ENCODE results near the gene CDIPT.

DNA sequence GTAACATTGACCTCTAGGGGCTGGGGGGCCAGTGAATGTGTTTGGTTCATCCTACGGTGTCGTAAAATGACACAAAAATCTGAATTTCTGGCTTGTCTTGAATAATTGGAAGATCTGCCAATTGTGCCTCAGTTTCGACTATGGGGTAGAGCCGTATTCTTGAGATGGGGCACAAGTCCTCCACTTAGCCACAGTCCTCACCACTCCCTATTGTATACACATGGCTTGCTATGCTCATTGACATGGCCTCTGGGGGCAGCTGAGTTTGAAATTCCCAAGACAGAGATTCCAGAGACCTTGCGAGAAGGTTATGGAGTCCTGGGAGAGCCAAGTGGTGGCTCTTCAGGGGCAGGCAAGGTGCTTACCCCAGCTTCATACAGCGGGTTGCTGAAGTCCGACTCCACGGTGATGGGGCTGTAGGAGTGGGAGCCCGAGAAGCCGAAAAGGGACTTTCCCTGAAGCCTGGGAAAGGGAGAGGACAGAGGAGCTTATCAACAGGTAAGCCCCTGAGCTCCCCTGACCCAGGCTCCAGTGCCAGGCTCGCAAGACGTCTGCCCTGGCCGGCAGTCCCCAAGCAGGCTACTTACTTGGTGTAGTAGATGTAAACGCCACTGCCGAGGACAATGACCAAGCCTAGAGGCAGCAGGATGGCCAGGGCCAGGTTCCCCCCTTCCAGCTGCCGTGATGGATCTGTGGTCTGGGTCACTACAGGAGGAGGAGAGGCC, 9.0 kb upstream of the CDIPT start:
- TF ChIP-seq, protein P1, sequence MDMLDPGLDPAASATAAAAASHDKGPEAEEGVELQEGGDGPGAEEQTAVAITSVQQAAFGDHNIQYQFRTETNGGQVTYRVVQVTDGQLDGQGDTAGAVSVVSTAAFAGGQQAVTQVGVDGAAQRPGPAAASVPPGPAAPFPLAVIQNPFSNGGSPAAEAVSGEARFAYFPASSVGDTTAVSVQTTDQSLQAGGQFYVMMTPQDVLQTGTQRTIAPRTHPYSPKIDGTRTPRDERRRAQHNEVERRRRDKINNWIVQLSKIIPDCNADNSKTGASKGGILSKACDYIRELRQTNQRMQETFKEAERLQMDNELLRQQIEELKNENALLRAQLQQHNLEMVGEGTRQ (IDR thresholded peaks at IDR 0.05; ENCODE audit: low read depth, low read length): no peak
- TF ChIP-seq, protein P2, sequence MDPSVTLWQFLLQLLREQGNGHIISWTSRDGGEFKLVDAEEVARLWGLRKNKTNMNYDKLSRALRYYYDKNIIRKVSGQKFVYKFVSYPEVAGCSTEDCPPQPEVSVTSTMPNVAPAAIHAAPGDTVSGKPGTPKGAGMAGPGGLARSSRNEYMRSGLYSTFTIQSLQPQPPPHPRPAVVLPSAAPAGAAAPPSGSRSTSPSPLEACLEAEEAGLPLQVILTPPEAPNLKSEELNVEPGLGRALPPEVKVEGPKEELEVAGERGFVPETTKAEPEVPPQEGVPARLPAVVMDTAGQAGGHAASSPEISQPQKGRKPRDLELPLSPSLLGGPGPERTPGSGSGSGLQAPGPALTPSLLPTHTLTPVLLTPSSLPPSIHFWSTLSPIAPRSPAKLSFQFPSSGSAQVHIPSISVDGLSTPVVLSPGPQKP (IDR thresholded peaks at IDR 0.05; ENCODE audit: borderline replicate concordance, low read depth, low read length): no peak
- TF ChIP-seq, protein P3, sequence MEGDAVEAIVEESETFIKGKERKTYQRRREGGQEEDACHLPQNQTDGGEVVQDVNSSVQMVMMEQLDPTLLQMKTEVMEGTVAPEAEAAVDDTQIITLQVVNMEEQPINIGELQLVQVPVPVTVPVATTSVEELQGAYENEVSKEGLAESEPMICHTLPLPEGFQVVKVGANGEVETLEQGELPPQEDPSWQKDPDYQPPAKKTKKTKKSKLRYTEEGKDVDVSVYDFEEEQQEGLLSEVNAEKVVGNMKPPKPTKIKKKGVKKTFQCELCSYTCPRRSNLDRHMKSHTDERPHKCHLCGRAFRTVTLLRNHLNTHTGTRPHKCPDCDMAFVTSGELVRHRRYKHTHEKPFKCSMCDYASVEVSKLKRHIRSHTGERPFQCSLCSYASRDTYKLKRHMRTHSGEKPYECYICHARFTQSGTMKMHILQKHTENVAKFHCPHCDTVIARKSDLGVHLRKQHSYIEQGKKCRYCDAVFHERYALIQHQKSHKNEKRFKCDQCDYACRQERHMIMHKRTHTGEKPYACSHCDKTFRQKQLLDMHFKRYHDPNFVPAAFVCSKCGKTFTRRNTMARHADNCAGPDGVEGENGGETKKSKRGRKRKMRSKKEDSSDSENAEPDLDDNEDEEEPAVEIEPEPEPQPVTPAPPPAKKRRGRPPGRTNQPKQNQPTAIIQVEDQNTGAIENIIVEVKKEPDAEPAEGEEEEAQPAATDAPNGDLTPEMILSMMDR (conservative IDR thresholded peaks at IDR 0.05; ENCODE audit: low read depth, low read length): no peak
- no peak for TF ChIP-seq RCOR1 (IDR thresholded peaks at IDR 0.05; ENCODE audit: insufficient replicate concordance, low read length)
- no peak for TF ChIP-seq POLR2A (IDR thresholded peaks at IDR 0.05; ENCODE audit: low read depth, low read length)
- no peak for TF ChIP-seq MXI1 (IDR thresholded peaks at IDR 0.05; ENCODE audit: borderline replicate concordance, low read depth, low read length)
- no peak for TF ChIP-seq CEBPB (IDR thresholded peaks at IDR 0.05; ENCODE audit: low read depth, low read length)
- TF ChIP-seq RAD21 (IDR thresholded peaks at IDR 0.05; ENCODE audit: low read length): no peak
- no peak for TF ChIP-seq MAZ (IDR thresholded peaks at IDR 0.05; ENCODE audit: borderline replicate concordance, low read depth, low read length)
- no peak for TF ChIP-seq FOS (IDR thresholded peaks at IDR 0.05; ENCODE audit: low read depth, low read length)
- TF ChIP-seq RFX5 (IDR thresholded peaks at IDR 0.05; ENCODE audit: low read depth, low read length): no peak
- TF ChIP-seq SMC3 (IDR thresholded peaks at IDR 0.05; ENCODE audit: low read depth, low read length): no peak
- no peak for TF ChIP-seq CHD1 (IDR thresholded peaks at IDR 0.05; ENCODE audit: low read depth, low read length)

All from IMR-90 (cell line).